ENCODE results near the gene ALKBH5.
"Not testable (repeated sequence)": the region's sequence is repeated elsewhere in the genome, so short reads cannot be mapped to it uniquely, and the experiment has no call there.

Gene ALKBH5

GRCh38 chr17:18203308-18203707 is 19.7 kb downstream of the ALKBH5 start:
- H3K27me3 Mint-ChIP-seq, result no peaks in the 10 kb centered on the region
- DNase-seq, result no peak
- no peaks in the 10 kb centered on the region for H3K9me3 Mint-ChIP-seq
- peaks cover 26 to 53% of the 10 kb centered on the region in 2 donors for H3K36me3 Mint-ChIP-seq
- H3K27ac Mint-ChIP-seq, result no peak overlapping the region
- no peak overlapping the region for H3K4me3 Mint-ChIP-seq
- ATAC-seq (replicated peaks), result no peak
- peaks cover 18 to 24% of the 10 kb centered on the region in 2 donors for H3K4me1 Mint-ChIP-seq

DNA sequence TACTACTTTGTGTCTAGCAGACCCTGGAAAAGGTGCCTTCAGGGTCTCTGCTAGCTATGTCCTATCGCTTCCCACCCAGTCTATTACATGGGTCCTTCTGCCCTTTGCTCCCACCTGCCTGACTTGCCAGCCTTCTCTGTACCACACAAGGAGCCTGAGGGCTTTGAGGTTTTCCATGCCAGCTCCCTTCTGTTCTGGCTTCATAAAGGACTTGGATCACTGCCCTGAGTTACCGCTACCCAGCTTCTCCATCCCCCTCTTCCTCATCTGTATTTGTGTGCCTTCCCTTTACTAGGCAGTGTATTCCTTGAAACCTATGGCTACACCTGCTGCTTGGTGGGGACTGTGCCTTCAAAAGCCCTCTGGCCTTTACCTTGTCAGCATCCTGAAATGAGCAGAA is 22.2 kb downstream of the ALKBH5 start:
- no peak overlapping the region for H3K27ac Mint-ChIP-seq

GRCh38 chr17:18206962-18207361 is 23.3 kb downstream of the ALKBH5 start:
- Mint-ChIP-seq H3K27me3 (no peaks in the 10 kb centered on the region), H3K4me3 (no peak overlapping the region), H3K4me1 (peaks cover 5 to 7% of the 10 kb centered on the region in 2 donors), H3K36me3 (peaks cover 35 to 49% of the 10 kb centered on the region in 2 donors), H3K9me3 (no peaks in the 10 kb centered on the region), H3K27ac (no peak overlapping the region)
- DNase-seq, result no peak
- ATAC-seq (replicated peaks), result no peak

More for the DNA sequence above, 22.2 kb downstream of the ALKBH5 start:
- no peaks in the 10 kb centered on the region for H3K9me3 Mint-ChIP-seq
- H3K27me3 Mint-ChIP-seq, result no peaks in the 10 kb centered on the region
- peaks cover 33 to 52% of the 10 kb centered on the region in 2 donors for H3K36me3 Mint-ChIP-seq
- peaks cover 7 to 8% of the 10 kb centered on the region in 2 donors for H3K4me1 Mint-ChIP-seq
- DNase-seq, result no peak
- ATAC-seq (replicated peaks), result no peak
- H3K4me3 Mint-ChIP-seq, result no peak overlapping the region

- no peaks in the 10 kb centered on the region for H3K27me3 Mint-ChIP-seq
- peaks cover 35 to 45% of the 10 kb centered on the region in 2 donors for H3K36me3 Mint-ChIP-seq
- no peak overlapping the region for H3K4me3 Mint-ChIP-seq
- H3K9me3 Mint-ChIP-seq, result no peaks in the 10 kb centered on the region
- no peak overlapping the region for H3K27ac Mint-ChIP-seq
- ATAC-seq (replicated peaks) (no peak), DNase-seq (no peak)
- H3K4me1 Mint-ChIP-seq, result peaks cover 2 to 7% of the 10 kb centered on the region in 2 donors
Observed at GRCh38 chr17:18208092-18208491, 24.5 kb downstream of the ALKBH5 start.

DNA sequence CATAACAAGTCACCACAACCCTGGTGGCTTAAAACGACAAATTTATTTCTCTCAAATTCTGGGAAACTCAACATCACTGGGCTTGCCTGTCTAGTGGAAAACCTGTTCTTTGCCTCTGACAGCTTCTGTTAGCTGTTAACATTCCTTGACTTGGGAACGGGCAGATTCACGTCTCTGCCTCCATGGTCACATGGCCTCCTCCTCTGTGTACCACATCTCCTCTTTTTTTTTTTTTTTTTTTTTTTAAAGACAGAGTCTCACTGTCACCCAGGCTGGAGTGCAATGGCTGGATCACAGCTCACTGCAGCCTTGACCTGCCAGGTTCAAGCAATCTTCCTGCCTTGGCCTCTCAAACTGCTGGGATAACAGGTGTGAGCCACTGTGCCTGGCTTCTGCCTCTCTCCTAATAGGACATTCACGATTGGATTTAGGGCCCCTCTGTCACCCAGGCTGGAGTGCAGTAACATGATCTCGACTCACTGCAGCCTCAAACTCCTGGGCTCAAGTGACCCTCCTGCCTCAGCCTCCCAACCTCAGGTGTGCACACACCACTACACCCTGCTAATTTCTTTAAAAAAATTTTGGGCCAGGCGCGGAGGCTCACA is 30.1 kb downstream of the ALKBH5 start:
- Mint-ChIP-seq H3K4me1 (peaks cover 2 to 12% of the 10 kb centered on the region in 2 donors), H3K9me3 (no peaks in the 10 kb centered on the region), H3K36me3 (peaks cover 11 to 15% of the 10 kb centered on the region in 2 donors), H3K27me3 (no peaks in the 10 kb centered on the region), H3K27ac (no peak overlapping the region), H3K4me3 (no peak overlapping the region)
- no peak for ATAC-seq (replicated peaks)
- no peak for DNase-seq

- H3K27me3 Mint-ChIP-seq; ATAC-seq (replicated peaks); H3K4me3 Mint-ChIP-seq; H3K36me3 Mint-ChIP-seq; DNase-seq; H3K9me3 Mint-ChIP-seq; H3K27ac Mint-ChIP-seq: not testable (repeated sequence)
- peaks cover 2 to 12% of the 10 kb centered on the region in 2 donors for H3K4me1 Mint-ChIP-seq
Observed at GRCh38 chr17:18216906-18217305, 33.3 kb downstream of the ALKBH5 start.

DNA sequence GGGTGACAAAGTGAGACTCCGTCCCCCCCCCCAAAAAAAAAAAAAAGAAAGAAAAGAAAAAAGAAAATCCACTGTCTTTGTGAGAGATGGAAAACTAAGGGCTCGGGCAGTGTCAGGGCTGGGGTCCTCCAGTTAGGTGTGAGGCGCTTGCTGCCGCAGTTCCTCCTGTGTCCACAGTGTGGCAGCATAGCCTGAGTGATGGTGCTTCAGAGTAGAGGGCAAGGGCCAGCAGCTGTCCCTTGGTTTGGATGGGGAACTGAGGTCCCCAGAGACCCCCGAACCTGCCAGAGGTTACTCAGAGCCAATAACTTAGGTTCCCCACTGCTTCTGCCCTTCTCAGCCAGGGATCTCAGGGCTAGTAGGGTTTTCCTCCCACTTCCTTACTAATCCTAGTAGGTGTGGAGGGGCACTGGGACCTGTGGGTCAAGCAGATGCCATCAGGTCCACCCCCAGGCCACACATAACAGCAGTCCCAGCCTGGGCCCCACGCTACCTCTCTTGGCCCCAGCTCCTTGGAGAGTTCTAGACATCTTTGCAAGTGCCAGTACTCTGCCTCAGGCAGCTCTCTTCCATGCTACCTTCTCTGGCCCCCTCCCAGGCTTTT is 33.9 kb downstream of the ALKBH5 start:
- ATAC-seq (replicated peaks), result peak; percentile 93 to 95
- Mint-ChIP-seq H3K36me3 (peaks cover 0 to 3% of the 10 kb centered on the region in 2 donors), H3K9me3 (no peaks in the 10 kb centered on the region), H3K4me1 (peaks cover 2 to 12% of the 10 kb centered on the region in 2 donors), H3K27ac (no peak overlapping the region), H3K27me3 (no peaks in the 10 kb centered on the region), H3K4me3 (no peak overlapping the region)
- peak; percentile 59 for DNase-seq

DNA sequence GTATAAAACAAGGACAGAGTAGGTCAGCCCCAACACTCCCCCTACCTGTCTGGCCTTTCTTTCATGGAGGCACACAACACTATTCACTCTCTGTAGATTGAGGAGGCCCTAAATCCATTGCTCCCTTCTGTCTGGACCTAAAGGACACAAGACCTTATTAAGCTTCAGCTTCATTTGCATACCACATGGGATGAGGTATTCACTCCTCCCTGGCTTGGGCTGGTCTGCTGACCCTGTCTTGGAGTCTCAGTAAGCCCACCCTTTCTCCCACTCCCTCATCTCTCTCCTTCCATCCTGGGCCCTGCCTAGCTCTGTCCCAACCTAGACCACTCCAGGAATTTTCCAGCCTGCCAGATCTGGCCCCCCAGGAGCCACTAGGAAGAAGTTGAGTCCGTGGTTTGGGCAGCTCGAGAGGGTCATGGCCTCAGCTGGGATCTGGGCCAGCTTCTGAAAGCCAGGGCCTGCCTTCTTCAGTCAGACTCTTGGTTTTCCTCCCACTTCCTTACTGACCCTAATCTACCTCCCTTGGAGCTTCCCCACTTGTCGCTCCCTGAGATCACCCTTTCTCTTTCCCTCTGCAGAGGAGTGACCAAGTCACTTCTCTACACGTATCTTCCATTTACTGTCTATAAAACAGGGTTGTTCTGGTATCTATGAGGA is 35.3 kb downstream of the ALKBH5 start:
- Mint-ChIP-seq H3K27ac (no peak overlapping the region), H3K4me1 (peaks cover 2 to 12% of the 10 kb centered on the region in 2 donors)
- DNase-seq, result no peak

DNA sequence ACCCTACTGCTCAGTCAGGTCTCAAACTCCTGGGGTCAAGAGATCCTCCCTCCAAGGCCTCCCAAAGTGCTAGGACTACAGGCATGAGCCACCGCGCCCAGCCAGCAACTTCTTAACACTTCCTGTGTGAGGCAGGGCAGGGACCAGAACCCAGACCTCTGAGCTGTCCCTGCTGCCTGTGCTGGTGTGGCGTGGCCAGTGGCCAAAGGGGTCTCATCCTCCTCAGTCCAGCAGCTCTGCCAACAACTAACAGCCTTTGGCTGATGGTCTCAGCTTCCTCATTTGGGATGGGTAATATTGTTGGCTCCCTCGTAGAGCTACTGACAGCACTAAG is 40.4 kb downstream of the ALKBH5 start:
- Mint-ChIP-seq H3K4me3 (no peak overlapping the region), H3K9me3 (no peaks in the 10 kb centered on the region), H3K27me3 (no peaks in the 10 kb centered on the region), H3K4me1 (peaks cover 11 to 23% of the 10 kb centered on the region in 2 donors), H3K36me3 (peaks cover 0 to 3% of the 10 kb centered on the region in 2 donors), H3K27ac (no peak overlapping the region)
- DNase-seq (no peak), ATAC-seq (replicated peaks) (no peak)

More for the DNA sequence above, 35.3 kb downstream of the ALKBH5 start:
- no peak for ATAC-seq (replicated peaks)
- Mint-ChIP-seq H3K27me3 (no peaks in the 10 kb centered on the region), H3K36me3 (peaks cover 0 to 2% of the 10 kb centered on the region in 2 donors), H3K4me3 (no peak overlapping the region), H3K9me3 (no peaks in the 10 kb centered on the region)

DNA sequence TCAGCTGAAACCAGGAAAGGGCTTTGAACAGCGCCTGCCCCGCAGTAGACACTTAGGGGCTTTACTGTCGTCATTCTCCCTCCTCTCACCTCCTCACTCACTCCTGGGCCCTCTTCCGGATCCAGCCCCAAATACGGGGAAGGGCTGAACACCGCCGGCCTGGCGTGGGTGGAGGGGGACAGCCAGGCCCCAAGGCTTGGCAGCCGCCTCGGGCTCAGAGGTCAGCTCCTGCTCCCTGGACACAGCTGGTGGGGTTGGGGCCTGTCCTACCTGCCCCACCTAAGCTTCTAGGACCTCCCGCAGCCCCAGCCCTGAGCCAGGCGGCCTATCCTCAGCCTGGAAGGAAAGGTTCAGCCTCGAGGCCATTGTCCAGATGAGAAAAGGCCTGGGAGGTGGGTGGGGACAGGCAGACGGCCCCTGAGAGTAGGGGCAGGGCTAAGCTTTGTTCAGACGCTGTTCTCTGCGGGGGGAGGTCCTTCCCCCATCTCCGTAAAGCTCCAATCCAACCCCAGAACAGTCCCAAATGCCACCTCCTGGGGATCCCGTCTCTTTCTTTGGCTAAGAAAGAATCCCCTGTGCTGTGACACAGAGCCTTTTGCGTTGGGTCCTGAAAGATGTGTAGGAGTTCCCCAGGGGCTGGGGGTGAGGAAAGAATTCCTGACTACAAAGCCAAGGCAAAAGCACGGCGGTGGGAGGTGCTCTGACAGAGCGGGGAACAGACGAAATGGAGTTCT is 40.9 kb downstream of the ALKBH5 start:
- ATAC-seq (replicated peaks), result no peak
- Mint-ChIP-seq H3K4me3 (peak overlapping the region; percentile 77 to 78), H3K27ac (peak overlapping the region; percentile 79), H3K36me3 (peaks cover 0 to 3% of the 10 kb centered on the region in 2 donors), H3K4me1 (peaks cover 11 to 23% of the 10 kb centered on the region in 2 donors), H3K9me3 (no peaks in the 10 kb centered on the region), H3K27me3 (no peaks in the 10 kb centered on the region)
- DNase-seq, result no peak

DNA sequence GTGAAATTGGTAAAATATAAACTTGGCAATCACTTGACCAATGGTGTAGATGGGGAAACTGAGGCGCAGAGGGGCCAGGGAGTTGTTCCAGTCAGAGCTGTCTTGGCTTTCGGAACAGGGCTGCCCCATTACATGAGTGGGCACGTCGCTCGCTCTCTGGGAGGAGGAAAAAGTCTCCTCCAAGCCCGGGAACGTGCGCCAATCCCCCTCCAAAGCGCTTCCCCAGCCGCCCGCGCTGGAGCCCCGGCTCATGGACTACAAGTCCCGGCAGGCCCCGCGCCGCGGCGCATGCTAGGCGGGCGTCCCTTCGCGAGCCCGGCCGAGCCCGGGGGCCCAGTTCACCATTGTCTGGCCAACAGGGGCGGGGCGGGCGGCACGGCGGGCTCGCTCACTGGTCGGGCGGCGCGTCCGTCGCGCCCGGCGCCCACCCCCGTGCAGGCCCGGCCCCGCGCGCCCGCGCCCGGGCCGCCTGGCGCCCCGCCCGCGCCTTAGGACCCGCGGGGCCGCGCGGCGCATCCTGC is 41.6 kb downstream of the ALKBH5 start, which contains the start of gene LLGL1:
LLGL1 (plus strand) TSS at position 515 of the 521 bp plus-strand sequence. CDS start 48 bp downstream, outside the sequence.
- Mint-ChIP-seq H3K36me3 (peaks cover 0 to 3% of the 10 kb centered on the region in 2 donors), H3K27ac (peak within 1 kb of the TSS; percentile 79), H3K4me1 (peaks cover 11 to 23% of the 10 kb centered on the region in 2 donors), H3K27me3 (no peaks in the 10 kb centered on the region), H3K9me3 (no peaks in the 10 kb centered on the region), H3K4me3 (peak within 1 kb of the TSS; percentile 87 to 89)
- ATAC-seq (replicated peaks) (peak; percentile 97 to 98), DNase-seq (peak; percentile 88)

DNA sequence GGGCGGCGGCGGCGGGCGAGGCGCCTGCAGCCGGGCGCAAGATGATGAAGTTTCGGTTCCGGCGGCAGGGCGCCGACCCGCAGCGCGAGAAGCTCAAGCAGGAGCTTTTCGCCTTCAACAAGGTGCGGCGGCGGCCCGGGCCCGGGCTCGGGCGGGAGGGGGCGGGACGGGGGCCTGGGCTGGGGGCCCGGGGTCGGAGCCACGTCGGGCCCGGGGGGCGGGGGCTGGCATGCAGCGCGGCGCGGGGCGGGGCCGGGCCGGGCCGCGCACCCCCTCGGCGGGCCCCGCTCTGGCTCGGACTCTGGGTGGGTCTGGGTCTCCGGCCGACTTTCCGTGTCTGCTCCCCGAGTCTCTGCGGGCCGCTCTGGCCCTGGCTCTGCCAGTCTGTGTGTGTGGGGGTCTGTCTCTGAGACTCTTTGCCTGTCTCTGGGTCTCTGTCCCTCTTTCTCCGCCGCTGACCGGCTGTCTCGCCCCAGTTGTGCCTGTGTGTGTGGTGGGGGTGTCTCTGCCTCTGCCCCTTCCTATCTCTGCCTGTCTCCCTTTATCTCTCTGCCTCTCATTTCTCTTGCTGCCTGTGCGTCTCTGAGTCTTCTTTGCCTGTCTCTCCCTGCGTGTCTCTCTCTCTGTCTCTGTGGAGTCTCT is 42.1 kb downstream of the ALKBH5 start:
- Mint-ChIP-seq H3K36me3 (peaks cover 0 to 3% of the 10 kb centered on the region in 2 donors), H3K4me3 (peak overlapping the region; percentile 87 to 89), H3K27ac (peak overlapping the region; percentile 57), H3K9me3 (no peaks in the 10 kb centered on the region), H3K4me1 (peaks cover 11 to 23% of the 10 kb centered on the region in 2 donors), H3K27me3 (no peaks in the 10 kb centered on the region)
- no peak for DNase-seq
- ATAC-seq (replicated peaks), result peak; percentile 5 to 8

DNA sequence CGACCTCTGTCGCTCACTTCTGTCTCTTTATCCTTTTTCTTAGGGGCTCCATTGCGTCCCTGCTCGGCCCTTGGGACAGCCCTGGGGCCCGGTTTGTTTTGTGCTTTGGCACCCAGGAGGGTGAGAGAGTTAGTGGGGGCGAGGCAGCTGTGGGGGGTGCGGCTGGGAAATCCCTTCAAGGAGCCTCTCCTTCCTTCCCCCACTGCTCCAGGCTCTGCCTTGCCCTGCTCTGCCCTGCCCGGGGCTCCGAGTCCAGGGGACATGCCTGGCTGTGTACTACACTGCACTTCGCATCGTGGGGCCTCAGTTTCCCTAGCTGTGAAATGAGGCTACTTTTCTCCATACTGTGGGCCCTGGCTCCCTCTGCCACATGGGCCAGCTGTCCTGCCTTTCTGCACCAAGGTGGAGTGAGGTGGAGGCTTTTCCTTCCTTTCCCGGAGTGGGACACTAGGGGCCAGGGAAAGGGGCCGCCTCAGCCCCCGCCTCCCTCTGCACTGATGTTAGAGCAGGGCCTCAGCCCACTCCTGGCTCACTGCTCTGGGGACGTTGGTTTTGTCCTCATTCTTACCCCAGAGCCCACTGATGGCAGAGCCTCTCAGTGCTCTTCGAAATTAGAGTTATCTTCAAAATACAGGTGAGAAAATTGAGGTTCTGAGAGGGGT is 42.8 kb downstream of the ALKBH5 start:
- DNase-seq (no peak), ATAC-seq (replicated peaks) (no peak)
- peaks cover 11 to 23% of the 10 kb centered on the region in 2 donors for H3K4me1 Mint-ChIP-seq
- H3K36me3 Mint-ChIP-seq, result peaks cover 0 to 3% of the 10 kb centered on the region in 2 donors
- peak overlapping the region; percentile 57 for H3K27ac Mint-ChIP-seq
- H3K9me3 Mint-ChIP-seq, result no peaks in the 10 kb centered on the region
- peak overlapping the region; percentile 87 to 89 for H3K4me3 Mint-ChIP-seq
- no peaks in the 10 kb centered on the region for H3K27me3 Mint-ChIP-seq
